ENCODE measurements around the gene CFH.
"Not testable (repeated sequence)": the region's sequence is repeated elsewhere in the genome, so short reads cannot be mapped to it uniquely, and the experiment has no call there.

CFH gene

DNA sequence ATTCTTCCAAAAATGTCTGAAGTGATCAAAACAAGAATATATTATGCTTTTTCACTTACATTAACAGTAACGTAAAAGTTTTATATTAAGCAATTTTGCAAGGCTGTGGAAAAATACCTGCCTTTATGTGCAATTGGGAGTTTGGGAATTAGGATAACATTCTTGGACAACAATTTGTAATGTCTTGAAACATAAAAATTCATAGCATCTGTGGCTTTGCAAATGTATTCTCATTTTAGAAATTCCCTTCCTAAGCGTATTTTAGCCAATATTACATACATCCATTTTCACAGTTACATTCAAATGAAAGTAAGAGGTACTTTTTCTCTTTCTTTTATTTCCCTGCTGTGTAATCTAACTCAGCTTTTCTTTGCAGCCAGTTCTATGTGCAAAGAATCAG lies 13.4 kb upstream of the CFH start:
- H3K4me3 ChIP-seq (replicated peaks; ENCODE audit: insufficient read depth, low read length) = no peak overlapping the region
- DNase-seq (ENCODE audit: low read depth in 1 of 2, low spot score in 1 of 2) = no peak
- TF ChIP-seq, protein P1, sequence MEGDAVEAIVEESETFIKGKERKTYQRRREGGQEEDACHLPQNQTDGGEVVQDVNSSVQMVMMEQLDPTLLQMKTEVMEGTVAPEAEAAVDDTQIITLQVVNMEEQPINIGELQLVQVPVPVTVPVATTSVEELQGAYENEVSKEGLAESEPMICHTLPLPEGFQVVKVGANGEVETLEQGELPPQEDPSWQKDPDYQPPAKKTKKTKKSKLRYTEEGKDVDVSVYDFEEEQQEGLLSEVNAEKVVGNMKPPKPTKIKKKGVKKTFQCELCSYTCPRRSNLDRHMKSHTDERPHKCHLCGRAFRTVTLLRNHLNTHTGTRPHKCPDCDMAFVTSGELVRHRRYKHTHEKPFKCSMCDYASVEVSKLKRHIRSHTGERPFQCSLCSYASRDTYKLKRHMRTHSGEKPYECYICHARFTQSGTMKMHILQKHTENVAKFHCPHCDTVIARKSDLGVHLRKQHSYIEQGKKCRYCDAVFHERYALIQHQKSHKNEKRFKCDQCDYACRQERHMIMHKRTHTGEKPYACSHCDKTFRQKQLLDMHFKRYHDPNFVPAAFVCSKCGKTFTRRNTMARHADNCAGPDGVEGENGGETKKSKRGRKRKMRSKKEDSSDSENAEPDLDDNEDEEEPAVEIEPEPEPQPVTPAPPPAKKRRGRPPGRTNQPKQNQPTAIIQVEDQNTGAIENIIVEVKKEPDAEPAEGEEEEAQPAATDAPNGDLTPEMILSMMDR (IDR thresholded peaks at IDR 0.05; ENCODE audit: insufficient read depth, low read length) = no peak
- no peak for TF ChIP-seq SPI1 (IDR thresholded peaks at IDR 0.05; ENCODE audit: borderline replicate concordance, low read depth)
- no peak for TF ChIP-seq POLR2AphosphoS5 (IDR thresholded peaks at IDR 0.05; ENCODE audit: low read depth)
- TF ChIP-seq, protein P2, sequence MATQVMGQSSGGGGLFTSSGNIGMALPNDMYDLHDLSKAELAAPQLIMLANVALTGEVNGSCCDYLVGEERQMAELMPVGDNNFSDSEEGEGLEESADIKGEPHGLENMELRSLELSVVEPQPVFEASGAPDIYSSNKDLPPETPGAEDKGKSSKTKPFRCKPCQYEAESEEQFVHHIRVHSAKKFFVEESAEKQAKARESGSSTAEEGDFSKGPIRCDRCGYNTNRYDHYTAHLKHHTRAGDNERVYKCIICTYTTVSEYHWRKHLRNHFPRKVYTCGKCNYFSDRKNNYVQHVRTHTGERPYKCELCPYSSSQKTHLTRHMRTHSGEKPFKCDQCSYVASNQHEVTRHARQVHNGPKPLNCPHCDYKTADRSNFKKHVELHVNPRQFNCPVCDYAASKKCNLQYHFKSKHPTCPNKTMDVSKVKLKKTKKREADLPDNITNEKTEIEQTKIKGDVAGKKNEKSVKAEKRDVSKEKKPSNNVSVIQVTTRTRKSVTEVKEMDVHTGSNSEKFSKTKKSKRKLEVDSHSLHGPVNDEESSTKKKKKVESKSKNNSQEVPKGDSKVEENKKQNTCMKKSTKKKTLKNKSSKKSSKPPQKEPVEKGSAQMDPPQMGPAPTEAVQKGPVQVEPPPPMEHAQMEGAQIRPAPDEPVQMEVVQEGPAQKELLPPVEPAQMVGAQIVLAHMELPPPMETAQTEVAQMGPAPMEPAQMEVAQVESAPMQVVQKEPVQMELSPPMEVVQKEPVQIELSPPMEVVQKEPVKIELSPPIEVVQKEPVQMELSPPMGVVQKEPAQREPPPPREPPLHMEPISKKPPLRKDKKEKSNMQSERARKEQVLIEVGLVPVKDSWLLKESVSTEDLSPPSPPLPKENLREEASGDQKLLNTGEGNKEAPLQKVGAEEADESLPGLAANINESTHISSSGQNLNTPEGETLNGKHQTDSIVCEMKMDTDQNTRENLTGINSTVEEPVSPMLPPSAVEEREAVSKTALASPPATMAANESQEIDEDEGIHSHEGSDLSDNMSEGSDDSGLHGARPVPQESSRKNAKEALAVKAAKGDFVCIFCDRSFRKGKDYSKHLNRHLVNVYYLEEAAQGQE (IDR thresholded peaks at IDR 0.05; ENCODE audit: insufficient replicate concordance, low read depth) = no peak
- no peak for TF ChIP-seq GABPA (IDR thresholded peaks at IDR 0.05; ENCODE audit: low read depth)
- H3K27me3 ChIP-seq (ENCODE audit: insufficient read depth, poor library complexity, severe bottlenecking) = no peaks in the 10 kb centered on the region
- no peak overlapping the region for H3K27ac ChIP-seq (replicated peaks)

DNA sequence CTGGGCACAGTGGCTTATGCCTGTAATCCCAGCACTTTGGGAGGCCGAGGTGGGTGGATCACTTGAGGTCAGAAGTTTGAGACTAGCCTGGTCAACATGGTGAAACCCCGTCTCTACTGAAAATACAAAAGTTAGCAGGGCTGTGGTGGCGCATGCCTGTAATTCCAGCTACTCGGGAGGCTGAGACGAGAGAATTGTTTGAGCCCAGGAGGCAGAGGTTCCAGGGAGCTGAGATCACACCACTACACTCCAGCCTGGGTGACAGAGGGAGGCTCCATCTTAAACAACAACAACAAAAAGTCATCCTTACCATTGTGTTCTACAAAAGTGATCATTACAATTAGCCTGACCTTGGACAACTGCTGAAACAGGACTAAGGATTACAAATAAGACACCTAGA lies 12.6 kb upstream of the CFH start:
- H3K4me3 ChIP-seq (replicated peaks; ENCODE audit: insufficient read depth, low read length); H3K27ac ChIP-seq (replicated peaks); DNase-seq (ENCODE audit: low read depth in 1 of 2, low spot score in 1 of 2): not testable (repeated sequence)

DNA sequence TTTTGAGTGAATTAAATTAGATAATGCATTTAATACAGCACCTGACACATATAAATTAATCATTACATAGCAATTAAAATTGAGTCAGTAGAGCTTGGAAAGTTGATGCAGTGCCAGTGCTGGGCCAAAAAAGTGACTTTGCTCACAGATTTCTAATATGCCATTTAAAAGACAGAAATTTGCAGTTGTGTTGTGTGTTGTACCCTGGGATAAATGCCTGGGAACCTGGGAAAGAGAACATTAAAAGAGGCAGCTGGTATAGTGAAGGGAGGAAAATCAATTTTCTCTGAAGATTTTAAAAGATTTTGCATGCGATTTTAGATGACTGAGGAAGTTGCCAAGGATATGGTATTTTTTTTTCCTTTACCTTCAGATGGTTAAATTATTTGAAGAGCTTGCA lies 10.9 kb upstream of the CFH start:
- no peak overlapping the region for H3K4me3 ChIP-seq (replicated peaks; ENCODE audit: insufficient read depth, low read length)
- DNase-seq (ENCODE audit: low read depth in 1 of 2, low spot score in 1 of 2) = no peak
- no peaks in the 10 kb centered on the region for H3K27me3 ChIP-seq (ENCODE audit: insufficient read depth, poor library complexity, severe bottlenecking)
- H3K27ac ChIP-seq (replicated peaks) = no peak overlapping the region
- TF ChIP-seq POLR2AphosphoS5 (IDR thresholded peaks at IDR 0.05; ENCODE audit: low read depth) (no peak), SPI1 (IDR thresholded peaks at IDR 0.05; ENCODE audit: borderline replicate concordance, low read depth) (no peak), GABPA (IDR thresholded peaks at IDR 0.05; ENCODE audit: low read depth) (no peak)
- TF ChIP-seq, protein P2 (IDR thresholded peaks at IDR 0.05; ENCODE audit: insufficient replicate concordance, low read depth) = no peak
- TF ChIP-seq, protein P1 (IDR thresholded peaks at IDR 0.05; ENCODE audit: insufficient read depth, low read length) = no peak

More for the DNA sequence above, 12.6 kb upstream of the CFH start:
- not testable (repeated sequence) for H3K27me3 ChIP-seq (ENCODE audit: insufficient read depth, poor library complexity, severe bottlenecking)

- no peaks in the 10 kb centered on the region for H3K27me3 ChIP-seq (ENCODE audit: insufficient read depth, poor library complexity, severe bottlenecking)
- no peak for DNase-seq (ENCODE audit: low read depth in 1 of 2, low spot score in 1 of 2)
- no peak overlapping the region for H3K27ac ChIP-seq (replicated peaks)
- TF ChIP-seq POLR2AphosphoS5 (IDR thresholded peaks at IDR 0.05; ENCODE audit: low read depth) = no peak
- TF ChIP-seq, protein P1 (IDR thresholded peaks at IDR 0.05; ENCODE audit: insufficient read depth, low read length) = no peak
- no peak for TF ChIP-seq GABPA (IDR thresholded peaks at IDR 0.05; ENCODE audit: low read depth)
- TF ChIP-seq SPI1 (IDR thresholded peaks at IDR 0.05; ENCODE audit: borderline replicate concordance, low read depth) = no peak
- TF ChIP-seq, protein P2 (IDR thresholded peaks at IDR 0.05; ENCODE audit: insufficient replicate concordance, low read depth) = no peak
- no peak overlapping the region for H3K4me3 ChIP-seq (replicated peaks; ENCODE audit: insufficient read depth, low read length)
Observed at GRCh38 chr1:196649990-196650389, 1.9 kb upstream of the CFH start.
